Osteoblast (primary cell): ENCODE measurements around the gene ZCCHC14. TPM values are rescaled to one million over a fixed set of nuclear protein-coding genes. Genes with fewer than 3 reads are reported as not detected.

ENCODE experiments used
- DNase-seq: peaks from one replicate; pipeline ENCODE4 v3.0.0; 2011; ENCODE audit warnings: low spot score, mixed read lengths; ENCODE audit not compliant: insufficient read length; ENCODE audit errors: missing footprints
- H2AFZ ChIP-seq: 2 replicates; pipeline ENCODE4 v1.6.0; 2011; ENCODE audit warnings: mild to moderate bottlenecking, low read length
- H3K27ac ChIP-seq: 2 replicates; pipeline ENCODE4 v1.5.1; 2011; ENCODE audit warnings: mild to moderate bottlenecking, low read depth, low read length, moderate library complexity
- H3K27me3 ChIP-seq: 2 replicates; pipeline ENCODE4 v1.6.0; 2012; ENCODE audit warnings: mild to moderate bottlenecking, control low read depth, inconsistent platforms, low read length, moderate library complexity; ENCODE audit not compliant: insufficient read depth
- H3K36me3 ChIP-seq: 2 replicates; pipeline ENCODE4 v1.5.1; 2011; ENCODE audit warnings: mild to moderate bottlenecking, low read length, control low read depth, moderate library complexity; ENCODE audit not compliant: insufficient read depth
- H3K4me1 ChIP-seq: 2 replicates; pipeline ENCODE4 v1.5.1; 2011; ENCODE audit warnings: mild to moderate bottlenecking, low read length, control low read depth, moderate library complexity; ENCODE audit not compliant: insufficient read depth
- H3K4me2 ChIP-seq: 2 replicates; pipeline ENCODE4 v1.6.0; 2011; ENCODE audit warnings: mild to moderate bottlenecking, low read length; ENCODE audit not compliant: insufficient read depth
- H3K4me3 ChIP-seq: fragments of 200-600 bp; sonication (generic); 3 replicates; pipeline ENCODE4 v1.5.1; 2012; ENCODE audit warnings: mild to moderate bottlenecking, low read length, inconsistent platforms; ENCODE audit not compliant: insufficient read depth
- H3K79me2 ChIP-seq: 2 replicates; pipeline ENCODE4 v1.6.0; 2012; ENCODE audit warnings: mild to moderate bottlenecking, low read length, control low read depth, inconsistent platforms; ENCODE audit not compliant: insufficient read depth
- H3K9me3 ChIP-seq: 2 replicates; pipeline ENCODE4 v1.5.1; 2011; ENCODE audit warnings: low read depth, low read length, control low read depth
- H4K20me1 ChIP-seq: 2 replicates; pipeline ENCODE4 v1.6.0; 2012; ENCODE audit warnings: mild to moderate bottlenecking, low read length, control low read depth; ENCODE audit not compliant: insufficient read depth
- total RNA-seq: library from RNA; depleted of rRNA; stranded (reverse); fragments of >200 nt; gene quantifications from 2 replicates; pipeline ENCODE4 v1.2.3, GENCODE V29; 2012
- TF ChIP-seq, protein P1 (sequence below): IDR thresholded peaks from 2 replicates; pipeline ENCODE4 v1.5.1; 2011; ENCODE audit warnings: mild to moderate bottlenecking, low read depth, low read length, moderate library complexity; ENCODE audit errors: extremely low read depth

ZCCHC14 gene
- total RNA-seq, 1 donor: 36.9 TPM

GRCh38 chr16:87415441-87415840 is 77.4 kb downstream of the ZCCHC14 start:
- no peak overlapping the region for H3K27ac ChIP-seq
- TF ChIP-seq, protein P1, sequence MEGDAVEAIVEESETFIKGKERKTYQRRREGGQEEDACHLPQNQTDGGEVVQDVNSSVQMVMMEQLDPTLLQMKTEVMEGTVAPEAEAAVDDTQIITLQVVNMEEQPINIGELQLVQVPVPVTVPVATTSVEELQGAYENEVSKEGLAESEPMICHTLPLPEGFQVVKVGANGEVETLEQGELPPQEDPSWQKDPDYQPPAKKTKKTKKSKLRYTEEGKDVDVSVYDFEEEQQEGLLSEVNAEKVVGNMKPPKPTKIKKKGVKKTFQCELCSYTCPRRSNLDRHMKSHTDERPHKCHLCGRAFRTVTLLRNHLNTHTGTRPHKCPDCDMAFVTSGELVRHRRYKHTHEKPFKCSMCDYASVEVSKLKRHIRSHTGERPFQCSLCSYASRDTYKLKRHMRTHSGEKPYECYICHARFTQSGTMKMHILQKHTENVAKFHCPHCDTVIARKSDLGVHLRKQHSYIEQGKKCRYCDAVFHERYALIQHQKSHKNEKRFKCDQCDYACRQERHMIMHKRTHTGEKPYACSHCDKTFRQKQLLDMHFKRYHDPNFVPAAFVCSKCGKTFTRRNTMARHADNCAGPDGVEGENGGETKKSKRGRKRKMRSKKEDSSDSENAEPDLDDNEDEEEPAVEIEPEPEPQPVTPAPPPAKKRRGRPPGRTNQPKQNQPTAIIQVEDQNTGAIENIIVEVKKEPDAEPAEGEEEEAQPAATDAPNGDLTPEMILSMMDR: no peak
- H3K4me2 ChIP-seq: no peak overlapping the region
- no peaks in the 10 kb centered on the region for H3K4me1 ChIP-seq
- no peak for DNase-seq
- H4K20me1 ChIP-seq: peaks cover 9% of the 10 kb centered on the region
- no peak overlapping the region for H3K4me3 ChIP-seq
- H3K9me3 ChIP-seq: no peaks in the 10 kb centered on the region
- peaks cover 42% of the 10 kb centered on the region for H3K36me3 ChIP-seq
- H3K79me2 ChIP-seq: peaks cover under 1% of the 10 kb centered on the region
- H3K27me3 ChIP-seq: no peaks in the 10 kb centered on the region
- H2AFZ ChIP-seq: no peak overlapping the region

DNA sequence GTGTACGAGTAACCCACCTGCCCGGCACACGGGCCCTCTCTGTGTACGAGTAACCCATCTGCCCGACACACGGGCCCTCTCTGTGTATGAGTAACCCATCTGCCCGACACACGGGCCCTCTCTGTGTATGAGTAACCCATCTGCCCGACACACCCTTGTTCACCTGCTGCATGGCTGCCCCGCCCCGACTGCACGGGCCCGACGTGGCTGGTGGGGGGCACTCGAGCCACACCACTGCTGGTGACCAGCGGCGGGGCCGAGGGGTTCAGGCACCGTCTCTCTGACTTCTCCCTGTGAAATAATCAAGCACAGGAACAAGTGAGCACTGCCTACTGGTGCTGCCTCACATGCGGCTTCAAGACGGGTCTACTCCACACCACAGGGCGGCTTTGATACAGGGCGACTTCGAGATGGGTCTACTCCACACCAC is 78.6 kb downstream of the ZCCHC14 start:
- TF ChIP-seq, protein P1: no peak

GRCh38 chr16:87412996-87413421 is 79.8 kb downstream of the ZCCHC14 start:
- Histone ChIP-seq H3K27ac (no peak overlapping the region), H4K20me1 (peaks cover 9% of the 10 kb centered on the region), H3K9me3 (no peaks in the 10 kb centered on the region), H3K36me3 (peaks cover 54% of the 10 kb centered on the region), H3K4me1 (no peaks in the 10 kb centered on the region), H3K4me3 (no peak overlapping the region), H2AFZ (no peak overlapping the region), H3K27me3 (no peaks in the 10 kb centered on the region), H3K79me2 (peaks cover 5% of the 10 kb centered on the region), H3K4me2 (no peak overlapping the region)
- no peak for DNase-seq
- TF ChIP-seq, protein P1: no peak

More for the DNA sequence above, 78.6 kb downstream of the ZCCHC14 start:
- Histone ChIP-seq H2AFZ (no peak overlapping the region), H3K36me3 (peaks cover 50% of the 10 kb centered on the region), H3K9me3 (no peaks in the 10 kb centered on the region), H3K27ac (no peak overlapping the region), H3K27me3 (no peaks in the 10 kb centered on the region), H3K79me2 (peaks cover 5% of the 10 kb centered on the region), H3K4me2 (no peak overlapping the region), H4K20me1 (peaks cover 9% of the 10 kb centered on the region), H3K4me3 (no peak overlapping the region), H3K4me1 (no peaks in the 10 kb centered on the region)
- DNase-seq: no peak

- no peaks in the 10 kb centered on the region for H3K4me1 ChIP-seq
- H3K79me2 ChIP-seq: peaks cover 5% of the 10 kb centered on the region
- peaks cover 59% of the 10 kb centered on the region for H3K36me3 ChIP-seq
- no peaks in the 10 kb centered on the region for H3K27me3 ChIP-seq
- H3K4me3 ChIP-seq: no peak overlapping the region
- no peak overlapping the region for H3K27ac ChIP-seq
- H2AFZ ChIP-seq: no peak overlapping the region
- no peak overlapping the region for H3K4me2 ChIP-seq
- H4K20me1 ChIP-seq: peaks cover 9% of the 10 kb centered on the region
- TF ChIP-seq, protein P1: no peak
- H3K9me3 ChIP-seq: no peaks in the 10 kb centered on the region
- peak; percentile 22 for DNase-seq
Measured at GRCh38 chr16:87412371-87412995, 80.3 kb downstream of the ZCCHC14 start.
